ENCODE data around the gene CHL1.
A peak's percentile ranks its signal among the peaks of the same experiment; 100 is the strongest.

CHL1 gene

DNA sequence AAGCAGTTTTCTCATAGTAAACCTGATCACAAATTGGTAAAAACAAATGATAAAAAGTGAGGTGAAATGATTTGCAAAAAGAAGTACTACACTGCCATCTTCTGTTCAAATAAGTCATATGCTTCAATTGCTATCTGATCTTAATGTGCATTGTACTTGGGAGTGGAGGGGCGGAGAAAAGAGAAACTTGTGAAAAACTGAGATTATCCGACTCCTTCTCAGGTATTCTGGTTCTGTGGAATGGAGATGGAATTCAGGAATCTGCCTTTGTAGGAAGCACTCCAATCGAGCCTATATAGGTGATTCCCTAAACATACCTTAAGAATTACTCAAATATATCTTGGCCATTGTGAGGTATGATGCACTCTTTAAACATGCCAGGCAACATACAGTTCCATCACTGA, 180.6 kb downstream of the CHL1 start:
- no peaks in the 10 kb centered on the region for H3K4me1 ChIP-seq
- H3K27me3 ChIP-seq (ENCODE audit: low read depth): 0 out of 2 replicates have a peak, but pooled peaks cover 5% of the 10 kb centered on the region
- in situ Hi-C loops (cut with MboI; ENCODE audit: low sequenced_read_pairs): no loop called here
- H3K36me3 ChIP-seq (replicated peaks): no peaks in the 10 kb centered on the region
- no peaks in the 10 kb centered on the region for H3K9me3 ChIP-seq
- no peak overlapping the region for H3K4me3 ChIP-seq
- peak; percentile 22 to 65 for DNase-seq (ENCODE audit: low spot score in 2 of 2)

DNA sequence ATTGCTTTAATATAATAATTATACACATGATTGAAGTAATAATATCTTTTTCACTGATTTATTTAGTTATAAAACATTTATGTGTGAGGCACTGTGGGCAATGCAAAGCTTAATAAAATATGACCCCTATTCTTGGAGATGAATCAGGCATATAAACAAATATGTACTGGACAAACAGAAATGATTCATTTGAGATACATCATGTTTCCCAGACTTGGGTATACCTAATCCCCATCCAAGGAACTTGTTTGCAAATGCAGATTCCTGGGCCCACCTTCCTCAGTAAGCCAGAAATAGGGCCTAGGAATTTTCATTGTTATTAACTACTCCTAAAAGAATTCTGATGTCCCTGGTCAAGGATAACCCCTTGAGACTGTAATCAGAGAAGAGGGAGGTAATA, 184.2 kb downstream of the CHL1 start:
- no peak overlapping the region for H3K4me3 ChIP-seq
- in situ Hi-C loops (cut with MboI; ENCODE audit: low sequenced_read_pairs): no loop called here
- no peaks in the 10 kb centered on the region for H3K36me3 ChIP-seq (replicated peaks)
- H3K27me3 ChIP-seq (ENCODE audit: low read depth): 0 out of 2 replicates have a peak, but pooled peaks cover 5% of the 10 kb centered on the region
- no peaks in the 10 kb centered on the region for H3K9me3 ChIP-seq
- no peak for DNase-seq (ENCODE audit: low spot score in 2 of 2)
- H3K4me1 ChIP-seq: no peaks in the 10 kb centered on the region

DNA sequence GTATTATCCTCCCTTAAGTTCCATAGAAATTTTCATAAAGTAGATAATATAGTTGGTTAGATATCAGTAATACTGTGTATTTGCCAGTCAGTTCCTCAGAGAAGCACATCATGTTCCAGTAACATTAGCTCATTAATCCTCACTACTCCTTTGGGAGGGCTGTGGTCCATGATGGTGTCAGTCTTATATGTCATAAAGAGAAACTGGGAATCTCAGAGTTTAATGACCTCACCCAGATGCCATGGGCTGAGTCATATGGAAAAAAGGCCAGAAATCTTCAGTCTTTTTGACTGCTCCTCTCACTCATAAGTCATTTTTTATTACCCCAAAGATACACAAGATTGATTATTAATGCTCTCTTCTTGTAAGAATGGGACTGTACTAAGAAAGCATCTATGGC, 188.6 kb downstream of the CHL1 start:
- no peaks in the 10 kb centered on the region for H3K36me3 ChIP-seq (replicated peaks)
- in situ Hi-C loops (cut with MboI; ENCODE audit: low sequenced_read_pairs): no loop called here
- no peaks in the 10 kb centered on the region for H3K9me3 ChIP-seq
- no peak overlapping the region for H3K4me3 ChIP-seq
- no peaks in the 10 kb centered on the region for H3K4me1 ChIP-seq
- no peaks in the 10 kb centered on the region for H3K27me3 ChIP-seq (ENCODE audit: low read depth)
- no peak for DNase-seq (ENCODE audit: low spot score in 2 of 2)

DNA sequence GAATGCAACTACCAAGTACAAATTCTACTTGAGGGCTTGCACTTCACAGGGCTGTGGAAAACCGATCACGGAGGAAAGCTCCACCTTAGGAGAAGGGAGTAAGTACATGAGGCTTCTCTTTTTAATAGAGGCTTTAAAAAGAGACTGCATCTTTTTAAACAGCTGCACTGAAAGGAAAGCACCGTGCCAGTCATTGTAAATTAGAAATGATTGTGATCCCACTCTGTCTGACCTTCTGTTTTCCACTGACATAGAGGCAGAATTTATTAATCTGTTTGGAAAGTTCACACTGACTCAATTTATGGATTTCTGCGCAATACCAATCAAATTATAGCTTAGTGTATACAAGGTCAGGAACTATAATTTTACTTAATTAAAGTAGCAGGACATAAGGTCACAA, 198.2 kb downstream of the CHL1 start:
- no peak for DNase-seq (ENCODE audit: low spot score in 2 of 2)
- Histone ChIP-seq H3K27me3 (ENCODE audit: low read depth) (no peaks in the 10 kb centered on the region), H3K9me3 (no peaks in the 10 kb centered on the region), H3K4me3 (no peak overlapping the region), H3K36me3 (replicated peaks) (no peaks in the 10 kb centered on the region), H3K4me1 (no peaks in the 10 kb centered on the region)
- in situ Hi-C loops (cut with MboI; ENCODE audit: low sequenced_read_pairs): no loop called here

DNA sequence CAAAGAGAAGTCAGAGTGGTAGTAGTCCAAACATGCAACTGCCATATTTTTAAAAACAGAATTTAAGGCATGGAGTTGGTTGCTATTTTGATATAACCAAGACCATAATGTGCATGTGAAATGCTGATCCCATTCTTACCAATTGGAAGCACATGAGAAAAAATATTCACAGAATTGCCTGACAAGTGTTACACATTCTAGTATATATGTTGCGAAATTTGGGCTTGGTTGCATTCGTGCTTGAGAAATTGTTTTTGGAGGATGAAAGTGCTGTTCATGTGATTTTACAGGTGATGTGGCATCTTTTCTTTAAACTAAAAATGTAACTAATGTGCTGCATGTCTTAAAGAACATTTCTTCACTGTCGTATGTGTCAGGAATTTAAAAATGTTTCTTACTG, 199.7 kb downstream of the CHL1 start:
- H3K4me3 ChIP-seq: no peak overlapping the region
- H3K9me3 ChIP-seq: no peaks in the 10 kb centered on the region
- H3K4me1 ChIP-seq: no peaks in the 10 kb centered on the region
- H3K27me3 ChIP-seq (ENCODE audit: low read depth): no peaks in the 10 kb centered on the region
- in situ Hi-C loops (cut with MboI; ENCODE audit: low sequenced_read_pairs): no loop called here
- H3K36me3 ChIP-seq (replicated peaks): no peaks in the 10 kb centered on the region
- DNase-seq (ENCODE audit: low spot score in 2 of 2): no peak

DNA sequence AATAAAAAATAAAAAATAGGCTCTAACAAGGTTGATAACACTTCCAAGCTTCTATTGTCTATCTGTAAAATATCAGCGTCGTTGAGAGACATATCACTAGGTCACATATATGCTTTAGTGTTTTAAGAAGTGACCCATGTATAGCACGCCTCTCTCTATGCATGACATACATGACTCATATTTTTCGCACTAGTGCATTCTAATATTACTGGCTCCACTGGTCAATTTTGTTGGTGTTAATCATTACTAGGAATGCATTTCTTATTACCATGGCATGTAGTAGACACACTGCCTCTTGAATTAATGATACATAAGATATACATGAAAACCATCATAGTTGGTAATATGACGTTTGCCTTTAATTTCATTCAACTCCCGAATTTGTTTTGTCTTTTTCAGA, 203.1 kb downstream of the CHL1 start:
- Histone ChIP-seq H3K27me3 (ENCODE audit: low read depth) (no peaks in the 10 kb centered on the region), H3K36me3 (replicated peaks) (no peaks in the 10 kb centered on the region), H3K9me3 (no peaks in the 10 kb centered on the region), H3K4me1 (no peaks in the 10 kb centered on the region), H3K4me3 (no peak overlapping the region)
- DNase-seq (ENCODE audit: low spot score in 2 of 2): no peak
- in situ Hi-C loops (cut with MboI; ENCODE audit: low sequenced_read_pairs): no loop called here

DNA sequence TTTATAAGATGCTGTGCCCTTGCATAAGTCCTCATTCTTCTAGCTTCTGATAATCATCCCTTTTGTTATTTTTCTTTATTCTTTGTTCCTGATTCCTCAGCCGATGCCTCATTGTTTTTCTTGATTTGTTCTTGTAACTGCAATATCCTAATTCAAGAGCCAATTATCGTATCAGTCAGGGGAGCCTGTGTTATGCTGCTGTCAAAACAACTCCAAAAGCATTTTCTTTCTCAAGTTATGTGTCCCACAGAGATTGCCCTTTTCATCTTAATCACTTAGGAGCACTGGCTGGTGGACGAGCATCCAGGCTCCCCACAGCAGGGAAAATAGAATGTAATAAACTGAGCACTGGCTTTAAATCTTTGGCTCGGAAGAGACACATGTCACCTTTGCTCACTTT, 207.3 kb downstream of the CHL1 start:
- no peaks in the 10 kb centered on the region for H3K36me3 ChIP-seq (replicated peaks)
- H3K4me3 ChIP-seq: no peak overlapping the region
- in situ Hi-C loops (cut with MboI; ENCODE audit: low sequenced_read_pairs): no loop called here
- H3K4me1 ChIP-seq: no peaks in the 10 kb centered on the region
- H3K27me3 ChIP-seq (ENCODE audit: low read depth): peaks cover 2% of the 10 kb centered on the region; the same call in 1 of the 2 replicates
- no peaks in the 10 kb centered on the region for H3K9me3 ChIP-seq
- DNase-seq (ENCODE audit: low spot score in 2 of 2): no peak

DNA sequence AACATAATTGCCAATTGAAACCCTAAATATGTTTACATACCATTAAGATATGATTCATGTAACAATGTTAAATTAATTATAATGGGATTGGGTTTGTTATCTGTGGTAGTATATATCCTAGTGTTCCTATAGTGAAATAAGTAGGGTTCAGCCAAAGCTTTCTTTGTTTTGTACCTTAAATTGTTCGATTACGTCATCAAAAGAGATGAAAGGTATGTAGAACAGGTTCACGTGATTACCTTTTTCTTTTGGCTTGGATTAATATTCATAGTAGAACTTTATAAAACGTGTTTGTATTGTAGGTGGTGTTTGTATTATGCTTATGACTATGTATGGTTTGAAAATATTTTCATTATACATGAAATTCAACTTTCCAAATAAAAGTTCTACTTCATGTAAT, 212.4 kb downstream of the CHL1 start:
- H3K4me1 ChIP-seq: no peaks in the 10 kb centered on the region
- no peak for DNase-seq (ENCODE audit: low spot score in 2 of 2)
- no peaks in the 10 kb centered on the region for H3K9me3 ChIP-seq
- H3K36me3 ChIP-seq (replicated peaks): no peaks in the 10 kb centered on the region
- in situ Hi-C loops (cut with MboI; ENCODE audit: low sequenced_read_pairs): no loop called here
- H3K4me3 ChIP-seq: no peak overlapping the region
- peaks cover 5% of the 10 kb centered on the region; the same call in 1 of the 2 replicates for H3K27me3 ChIP-seq (ENCODE audit: low read depth)

DNA sequence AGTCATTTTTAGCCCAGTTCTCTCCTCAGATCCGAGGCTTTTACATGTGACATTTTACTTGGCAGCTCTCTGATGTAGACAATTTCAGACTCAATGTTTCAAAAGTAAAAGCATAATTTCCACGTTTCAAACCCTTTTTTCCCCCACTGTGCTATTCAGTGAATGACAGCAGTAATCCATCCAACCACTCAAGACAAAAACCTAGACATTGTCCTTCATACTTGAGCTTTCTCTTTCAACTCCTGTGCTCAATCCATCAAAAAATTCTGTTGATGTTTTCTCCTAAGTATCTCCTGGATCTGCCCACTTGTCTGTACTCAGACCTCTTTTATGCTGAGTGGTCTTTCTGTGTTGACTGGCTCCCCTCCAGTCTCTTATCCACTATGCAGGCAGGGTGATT, 214.7 kb downstream of the CHL1 start:
- no peaks in the 10 kb centered on the region for H3K9me3 ChIP-seq
- H3K36me3 ChIP-seq (replicated peaks): no peaks in the 10 kb centered on the region

DNA sequence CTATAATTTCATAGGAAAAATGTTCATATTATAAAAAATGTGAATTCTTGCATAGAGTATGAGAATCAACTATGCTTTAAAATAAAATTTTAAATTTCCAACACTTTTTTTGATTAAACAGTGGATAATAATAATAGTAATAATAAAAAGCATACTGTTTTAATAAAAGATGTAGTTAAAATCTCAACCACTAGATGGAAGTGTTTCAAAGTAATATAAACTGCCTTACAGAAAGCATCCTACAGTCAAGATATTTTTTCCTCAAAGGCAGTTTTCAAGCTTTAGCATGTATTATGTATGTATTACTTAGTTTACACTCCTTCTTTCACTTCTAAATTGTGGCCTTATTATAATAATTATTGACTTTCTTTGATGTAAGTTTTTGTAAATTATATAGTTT, 217.5 kb downstream of the CHL1 start:
- in situ Hi-C loops (cut with MboI; ENCODE audit: low sequenced_read_pairs): no loop called here
- Histone ChIP-seq H3K4me1 (peaks cover 4% of the 10 kb centered on the region), H3K27me3 (ENCODE audit: low read depth) (0 out of 2 replicates have a peak, but pooled peaks cover 3% of the 10 kb centered on the region), H3K36me3 (replicated peaks) (no peaks in the 10 kb centered on the region), H3K4me3 (no peak overlapping the region), H3K9me3 (no peaks in the 10 kb centered on the region)
- DNase-seq (ENCODE audit: low spot score in 2 of 2): peak in 1 of 2 experiments; percentile 55

More for the DNA sequence above, 214.7 kb downstream of the CHL1 start:
- Histone ChIP-seq H3K27me3 (ENCODE audit: low read depth) (peaks cover 5% of the 10 kb centered on the region; the same call in 1 of the 2 replicates), H3K4me3 (no peak overlapping the region), H3K4me1 (peaks cover 4% of the 10 kb centered on the region)
- in situ Hi-C loops (cut with MboI; ENCODE audit: low sequenced_read_pairs): no loop called here
- DNase-seq (ENCODE audit: low spot score in 2 of 2): no peak

DNA sequence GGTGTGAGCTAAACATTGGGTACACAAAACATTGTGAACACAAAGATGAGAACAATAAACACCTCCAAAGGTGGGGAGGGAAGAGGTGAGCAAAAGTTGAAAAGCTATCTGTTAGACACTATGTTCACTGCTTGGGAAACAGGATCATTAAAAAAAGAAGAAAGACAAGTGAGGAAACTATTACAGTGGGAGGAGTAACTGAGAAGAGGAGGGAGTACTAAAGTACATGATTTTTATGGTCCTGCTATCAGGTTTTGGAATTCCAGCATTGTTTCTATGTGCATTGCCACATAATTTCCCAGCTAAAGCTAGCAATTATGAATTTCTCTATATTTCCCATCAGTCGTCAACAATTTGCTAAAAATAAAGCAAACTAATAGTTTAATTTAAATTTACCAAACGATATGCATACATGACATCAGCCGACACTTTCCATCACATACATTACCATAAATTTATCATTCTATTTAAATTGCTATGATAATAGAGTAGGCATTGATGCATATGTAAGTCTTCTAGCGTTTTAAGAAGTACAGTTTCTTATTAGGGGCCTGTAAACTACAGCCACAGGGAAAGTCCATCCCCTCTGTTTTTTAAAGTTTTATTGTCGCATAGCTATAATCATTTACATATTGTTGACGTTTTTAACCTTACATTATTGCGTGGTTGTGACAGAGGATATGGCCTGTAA, 221.8 kb downstream of the CHL1 start:
- Histone ChIP-seq H3K36me3 (replicated peaks) (no peaks in the 10 kb centered on the region), H3K9me3 (no peaks in the 10 kb centered on the region), H3K27me3 (ENCODE audit: low read depth) (no peaks in the 10 kb centered on the region), H3K4me1 (peaks cover 4% of the 10 kb centered on the region), H3K4me3 (no peak overlapping the region)
- in situ Hi-C loops (cut with MboI; ENCODE audit: low sequenced_read_pairs): no loop called here
- DNase-seq (ENCODE audit: low spot score in 2 of 2): no peak

DNA sequence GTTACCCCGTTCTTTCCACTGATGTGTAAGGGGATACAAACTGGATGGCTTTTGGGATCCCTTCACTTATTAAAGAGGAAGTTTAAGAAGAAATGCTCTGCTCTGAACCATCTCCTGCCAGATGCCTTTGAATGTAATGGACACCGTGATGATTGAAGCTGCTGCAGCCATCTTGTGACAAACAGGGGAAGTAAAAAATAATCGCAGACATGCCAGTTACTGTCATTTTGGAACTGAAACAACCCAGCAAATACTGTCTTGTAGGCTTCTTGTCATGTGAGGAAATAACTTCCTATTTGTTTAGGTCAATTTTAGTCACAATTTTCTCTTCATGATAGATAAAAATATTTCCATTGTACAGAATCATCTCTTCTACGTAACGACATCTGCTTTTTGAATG, 224.0 kb downstream of the CHL1 start:
- no peaks in the 10 kb centered on the region for H3K9me3 ChIP-seq
- peaks cover 3% of the 10 kb centered on the region for H3K4me1 ChIP-seq
- no peaks in the 10 kb centered on the region for H3K27me3 ChIP-seq (ENCODE audit: low read depth)
- in situ Hi-C loops (cut with MboI; ENCODE audit: low sequenced_read_pairs): no loop called here
- no peaks in the 10 kb centered on the region for H3K36me3 ChIP-seq (replicated peaks)
- DNase-seq (ENCODE audit: low spot score in 2 of 2): no peak
- H3K4me3 ChIP-seq: no peak overlapping the region

DNA sequence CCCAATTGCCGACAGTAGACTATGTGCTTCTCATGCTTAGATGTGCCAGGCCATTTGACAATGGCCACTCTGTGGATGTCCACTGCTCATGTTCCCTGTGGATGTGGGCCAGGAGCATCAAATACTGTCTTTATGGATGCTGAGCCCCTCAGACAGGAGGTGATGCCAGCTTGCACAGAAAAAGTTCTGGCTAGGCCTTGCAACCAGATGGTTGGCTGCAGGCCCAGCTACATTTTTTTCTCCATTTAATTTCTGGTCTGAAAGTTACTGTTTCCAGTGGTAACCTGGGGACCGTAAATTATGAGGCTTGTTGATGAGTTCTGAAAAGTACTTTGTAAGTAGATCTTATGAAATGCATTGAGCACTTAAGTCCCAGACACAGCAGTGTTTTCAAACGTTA, 228.5 kb downstream of the CHL1 start:
- H3K4me3 ChIP-seq: no peak overlapping the region
- DNase-seq (ENCODE audit: low spot score in 2 of 2): no peak
- in situ Hi-C loops (cut with MboI; ENCODE audit: low sequenced_read_pairs): no loop called here

DNA sequence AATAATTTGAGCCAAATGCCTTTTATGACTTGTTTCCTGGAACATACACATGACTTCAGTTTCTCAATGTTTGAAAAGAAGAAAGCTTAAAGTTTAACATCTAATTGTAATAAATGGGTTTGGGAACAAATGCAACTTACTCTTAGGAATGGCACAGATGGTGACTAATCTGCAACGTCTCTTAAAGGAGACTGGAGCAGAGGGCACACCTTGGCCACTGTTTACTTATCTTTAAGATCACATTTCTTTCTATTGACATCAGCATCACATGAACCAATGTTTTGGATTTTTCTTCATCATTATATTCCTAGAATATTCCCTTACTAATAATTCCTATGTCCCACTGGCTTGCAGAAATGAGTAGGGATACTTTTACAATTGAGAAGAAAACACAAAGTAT, 229.5 kb downstream of the CHL1 start:
- Histone ChIP-seq H3K4me3 (no peak overlapping the region), H3K4me1 (peaks cover 5% of the 10 kb centered on the region), H3K9me3 (no peaks in the 10 kb centered on the region), H3K36me3 (replicated peaks) (no peaks in the 10 kb centered on the region), H3K27me3 (ENCODE audit: low read depth) (no peaks in the 10 kb centered on the region)
- DNase-seq (ENCODE audit: low spot score in 2 of 2): no peak
- in situ Hi-C loops (cut with MboI; ENCODE audit: low sequenced_read_pairs): no loop called here

More for the DNA sequence above, 228.5 kb downstream of the CHL1 start:
- Histone ChIP-seq H3K4me1 (peaks cover 5% of the 10 kb centered on the region), H3K27me3 (ENCODE audit: low read depth) (no peaks in the 10 kb centered on the region), H3K36me3 (replicated peaks) (no peaks in the 10 kb centered on the region), H3K9me3 (no peaks in the 10 kb centered on the region)

DNA sequence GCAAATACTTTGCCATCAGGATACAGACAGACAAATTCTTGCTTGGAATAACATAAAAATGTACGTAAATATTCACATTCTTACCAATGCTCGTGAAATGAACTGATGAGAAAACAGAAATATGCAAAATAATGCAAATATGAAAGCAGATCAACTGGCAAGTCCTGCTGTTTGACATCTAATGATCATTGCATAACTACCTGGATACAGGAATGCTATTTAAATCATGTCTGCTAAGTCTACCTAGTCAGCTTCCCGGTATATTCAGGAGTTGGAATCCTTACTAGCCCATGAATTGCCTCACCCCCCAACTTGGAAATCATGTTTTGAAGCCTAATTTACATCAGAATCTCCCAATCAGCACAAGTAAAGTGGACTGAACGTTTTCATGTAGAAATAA, 230.6 kb downstream of the CHL1 start:
- in situ Hi-C loops (cut with MboI; ENCODE audit: low sequenced_read_pairs): no loop called here
- Histone ChIP-seq H3K4me3 (no peak overlapping the region), H3K4me1 (peaks cover 5% of the 10 kb centered on the region), H3K36me3 (replicated peaks) (no peaks in the 10 kb centered on the region), H3K27me3 (ENCODE audit: low read depth) (no peaks in the 10 kb centered on the region), H3K9me3 (no peaks in the 10 kb centered on the region)
- DNase-seq (ENCODE audit: low spot score in 2 of 2): no peak

Measured in HAP-1 (cell line).